WTC11 (cell line): Measurements from ENCODE around the gene ATXN1L. TPM values are rescaled to one million over a fixed set of nuclear protein-coding genes. Genes with fewer than 3 reads are reported as not detected.

Experiments
- ATAC-seq: fragments of 200-7000 bp; cut with Tn5 transposase; 2 replicates; pipeline ENCODE4 v1.10.0; 2021; ENCODE audit warnings: mild to moderate bottlenecking, moderate library complexity
- CTCF ChIA-PET: fragments of 300-600 bp; sonication (Branson Sonifier 250); formaldehyde crosslinking; loops from one replicate; lab custom pipeline; 2021; ENCODE audit warnings: antibody characterized with exemption; lab: Charles Lee
- POLR2A ChIA-PET: fragments of 350-600 bp; sonication (Branson Sonifier 250); formaldehyde crosslinking; loops from one replicate; lab custom pipeline; 2021; ENCODE audit warnings: antibody characterized with exemption; lab: Charles Lee
- DNase-seq: peaks from one replicate; pipeline ENCODE4 v3.0.0; 2021; ENCODE audit warnings: low spot score
- H3K27ac Mint-ChIP-seq: 2 replicates; pipeline ENCODE4 v1.8.0; 2021; ENCODE audit warnings: mixed read lengths
- H3K27me3 Mint-ChIP-seq: 2 replicates; pipeline ENCODE4 v1.8.0; 2021; ENCODE audit warnings: low read depth, mild to moderate bottlenecking, moderate library complexity, mixed read lengths
- H3K36me3 Mint-ChIP-seq: 2 replicates; pipeline ENCODE4 v1.8.0; 2021; ENCODE audit warnings: mixed read lengths
- H3K4me1 Mint-ChIP-seq: 2 replicates; pipeline ENCODE4 v1.8.0; 2022; ENCODE audit warnings: mixed read lengths
- H3K4me3 Mint-ChIP-seq: 2 replicates; pipeline ENCODE4 v1.8.0; 2021; ENCODE audit warnings: mild to moderate bottlenecking, moderate library complexity, mixed read lengths
- H3K9me3 Mint-ChIP-seq: 2 replicates; pipeline ENCODE4 v1.8.0; 2021; ENCODE audit warnings: mixed read lengths
- ATF2 ChIP-seq: sonication (generic); formaldehyde crosslinking; IDR thresholded peaks from 2 replicates; pipeline ENCODE4 v1.8.1; 2022; ENCODE audit warnings: low read depth, missing genetic modification reagents, borderline replicate concordance
- CREM ChIP-seq: sonication (generic); formaldehyde crosslinking; IDR thresholded peaks from 2 replicates; pipeline ENCODE4 v1.8.1; 2022; ENCODE audit warnings: mild to moderate bottlenecking, missing genetic modification reagents, moderate library complexity
- FOXK1 ChIP-seq: sonication (generic); formaldehyde crosslinking; IDR thresholded peaks from 2 replicates; pipeline ENCODE4 v1.8.0; 2022; ENCODE audit warnings: mild to moderate bottlenecking, moderate library complexity, missing genetic modification reagents
- GABPB1 ChIP-seq: sonication (generic); formaldehyde crosslinking; IDR thresholded peaks from 2 replicates; pipeline ENCODE4 v1.8.1; 2023; ENCODE audit warnings: mild to moderate bottlenecking, missing genetic modification reagents
- JUN ChIP-seq: sonication (generic); formaldehyde crosslinking; IDR thresholded peaks from 2 replicates; pipeline ENCODE4 v1.8.0; 2023; ENCODE audit warnings: mild to moderate bottlenecking, missing genetic modification reagents
- PREB ChIP-seq: sonication (generic); formaldehyde crosslinking; IDR thresholded peaks from 2 replicates; pipeline ENCODE4 v1.8.1; 2022; ENCODE audit warnings: mild to moderate bottlenecking, missing genetic modification reagents, moderate library complexity, borderline replicate concordance
- SOX15 ChIP-seq: fragments of 250-450 bp; sonication (Bioruptor Pico); IDR thresholded peaks from 2 replicates; pipeline ENCODE4 v1.9.0; 2021; ENCODE audit warnings: mild to moderate bottlenecking
- ZNF671 ChIP-seq: fragments of 250-450 bp; sonication (Bioruptor Pico); IDR thresholded peaks from 2 replicates; pipeline ENCODE4 v1.8.0; 2021; ENCODE audit warnings: mild to moderate bottlenecking
- total RNA-seq: library from RNA; stranded (reverse); gene quantifications from 3 replicates; pipeline ENCODE4 v1.2.3, GENCODE V29; 2021
- TF ChIP-seq, protein P1 (sequence below): sonication (generic); formaldehyde crosslinking; IDR thresholded peaks from 2 replicates; pipeline ENCODE4 v1.8.0; 2023; ENCODE audit warnings: missing genetic modification reagents, mild to moderate bottlenecking, borderline replicate concordance
- TF ChIP-seq, protein P2 (sequence below): sonication (generic); formaldehyde crosslinking; IDR thresholded peaks from 2 replicates; pipeline ENCODE4 v1.8.1; 2022; ENCODE audit warnings: mild to moderate bottlenecking, moderate library complexity, missing genetic modification reagents
- TF ChIP-seq, protein P3 (sequence below): sonication (generic); formaldehyde crosslinking; IDR thresholded peaks from 2 replicates; pipeline ENCODE4 v1.8.0; 2023; ENCODE audit warnings: mild to moderate bottlenecking, missing genetic modification reagents

ATXN1L gene
- total RNA-seq, 1 experiment from 2014 or later, result 23.2 TPM

DNA sequence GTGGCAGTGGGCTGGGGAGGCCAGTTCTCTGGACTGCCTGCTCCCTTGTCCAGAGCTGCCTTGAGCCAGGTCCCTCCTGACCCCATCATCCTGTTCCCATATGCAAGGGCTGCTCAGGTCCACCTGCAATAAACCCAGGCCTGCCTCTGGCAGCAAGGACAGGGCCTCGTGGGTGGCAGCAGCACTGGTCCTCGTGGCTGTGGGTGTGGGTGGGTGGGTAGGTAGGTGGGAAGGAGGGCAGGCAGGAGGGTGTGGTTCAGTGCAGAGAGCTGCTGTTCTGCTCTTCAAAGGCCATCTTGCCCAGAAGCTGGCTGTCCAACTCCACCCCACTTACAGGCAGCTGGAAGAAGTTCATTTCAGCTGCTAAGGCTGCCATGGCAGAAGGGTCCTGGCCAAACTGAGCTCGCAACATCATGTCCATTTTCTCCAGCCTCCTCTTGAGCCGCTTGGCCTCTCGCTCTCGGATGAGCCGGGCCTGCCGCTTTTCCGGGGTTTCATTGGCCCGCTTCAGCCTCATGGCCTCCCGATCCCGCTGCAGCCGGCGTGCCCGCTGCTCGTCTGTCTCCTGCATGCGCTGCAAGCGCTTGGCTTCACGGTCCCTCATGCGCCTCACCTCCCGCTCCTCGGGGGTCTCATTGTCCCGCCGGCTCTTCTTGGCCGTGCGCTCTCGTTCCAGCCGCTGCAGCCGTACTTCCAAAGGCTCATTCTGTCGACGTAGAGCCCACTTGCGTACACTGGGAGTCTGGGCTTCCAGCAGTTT, 14.2 kb downstream of the ATXN1L start:
- DNase-seq (no peak), ATAC-seq (no peak)
- CTCF ChIA-PET, result no interaction called here
- Mint-ChIP-seq H3K9me3 (no peaks in the 10 kb centered on the region), H3K36me3 (peaks cover 32% of the 10 kb centered on the region), H3K27me3 (no peaks in the 10 kb centered on the region), H3K27ac (peak overlapping the region; percentile 74; the same call in 1 of the 2 replicates), H3K4me3 (no peak overlapping the region), H3K4me1 (no peaks in the 10 kb centered on the region)
- POLR2A ChIA-PET, result no interaction called here
- TF ChIP-seq GABPB1 (no peak), JUN (CRISPR knock-in tag) (no peak), FOXK1 (no peak), ZNF671 (CRISPR knock-in tag) (no peak), SOX15 (CRISPR knock-in tag) (no peak), ATF2 (no peak), PREB (CRISPR knock-in tag) (no peak)
- TF ChIP-seq, protein P1, sequence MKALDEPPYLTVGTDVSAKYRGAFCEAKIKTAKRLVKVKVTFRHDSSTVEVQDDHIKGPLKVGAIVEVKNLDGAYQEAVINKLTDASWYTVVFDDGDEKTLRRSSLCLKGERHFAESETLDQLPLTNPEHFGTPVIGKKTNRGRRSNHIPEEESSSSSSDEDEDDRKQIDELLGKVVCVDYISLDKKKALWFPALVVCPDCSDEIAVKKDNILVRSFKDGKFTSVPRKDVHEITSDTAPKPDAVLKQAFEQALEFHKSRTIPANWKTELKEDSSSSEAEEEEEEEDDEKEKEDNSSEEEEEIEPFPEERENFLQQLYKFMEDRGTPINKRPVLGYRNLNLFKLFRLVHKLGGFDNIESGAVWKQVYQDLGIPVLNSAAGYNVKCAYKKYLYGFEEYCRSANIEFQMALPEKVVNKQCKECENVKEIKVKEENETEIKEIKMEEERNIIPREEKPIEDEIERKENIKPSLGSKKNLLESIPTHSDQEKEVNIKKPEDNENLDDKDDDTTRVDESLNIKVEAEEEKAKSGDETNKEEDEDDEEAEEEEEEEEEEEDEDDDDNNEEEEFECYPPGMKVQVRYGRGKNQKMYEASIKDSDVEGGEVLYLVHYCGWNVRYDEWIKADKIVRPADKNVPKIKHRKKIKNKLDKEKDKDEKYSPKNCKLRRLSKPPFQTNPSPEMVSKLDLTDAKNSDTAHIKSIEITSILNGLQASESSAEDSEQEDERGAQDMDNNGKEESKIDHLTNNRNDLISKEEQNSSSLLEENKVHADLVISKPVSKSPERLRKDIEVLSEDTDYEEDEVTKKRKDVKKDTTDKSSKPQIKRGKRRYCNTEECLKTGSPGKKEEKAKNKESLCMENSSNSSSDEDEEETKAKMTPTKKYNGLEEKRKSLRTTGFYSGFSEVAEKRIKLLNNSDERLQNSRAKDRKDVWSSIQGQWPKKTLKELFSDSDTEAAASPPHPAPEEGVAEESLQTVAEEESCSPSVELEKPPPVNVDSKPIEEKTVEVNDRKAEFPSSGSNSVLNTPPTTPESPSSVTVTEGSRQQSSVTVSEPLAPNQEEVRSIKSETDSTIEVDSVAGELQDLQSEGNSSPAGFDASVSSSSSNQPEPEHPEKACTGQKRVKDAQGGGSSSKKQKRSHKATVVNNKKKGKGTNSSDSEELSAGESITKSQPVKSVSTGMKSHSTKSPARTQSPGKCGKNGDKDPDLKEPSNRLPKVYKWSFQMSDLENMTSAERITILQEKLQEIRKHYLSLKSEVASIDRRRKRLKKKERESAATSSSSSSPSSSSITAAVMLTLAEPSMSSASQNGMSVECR (CRISPR knock-in tag), result no peak
- TF ChIP-seq, protein P2, sequence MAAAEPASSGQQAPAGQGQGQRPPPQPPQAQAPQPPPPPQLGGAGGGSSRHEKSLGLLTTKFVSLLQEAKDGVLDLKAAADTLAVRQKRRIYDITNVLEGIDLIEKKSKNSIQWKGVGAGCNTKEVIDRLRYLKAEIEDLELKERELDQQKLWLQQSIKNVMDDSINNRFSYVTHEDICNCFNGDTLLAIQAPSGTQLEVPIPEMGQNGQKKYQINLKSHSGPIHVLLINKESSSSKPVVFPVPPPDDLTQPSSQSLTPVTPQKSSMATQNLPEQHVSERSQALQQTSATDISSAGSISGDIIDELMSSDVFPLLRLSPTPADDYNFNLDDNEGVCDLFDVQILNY (CRISPR knock-in tag), result no peak
- TF ChIP-seq, protein P3, sequence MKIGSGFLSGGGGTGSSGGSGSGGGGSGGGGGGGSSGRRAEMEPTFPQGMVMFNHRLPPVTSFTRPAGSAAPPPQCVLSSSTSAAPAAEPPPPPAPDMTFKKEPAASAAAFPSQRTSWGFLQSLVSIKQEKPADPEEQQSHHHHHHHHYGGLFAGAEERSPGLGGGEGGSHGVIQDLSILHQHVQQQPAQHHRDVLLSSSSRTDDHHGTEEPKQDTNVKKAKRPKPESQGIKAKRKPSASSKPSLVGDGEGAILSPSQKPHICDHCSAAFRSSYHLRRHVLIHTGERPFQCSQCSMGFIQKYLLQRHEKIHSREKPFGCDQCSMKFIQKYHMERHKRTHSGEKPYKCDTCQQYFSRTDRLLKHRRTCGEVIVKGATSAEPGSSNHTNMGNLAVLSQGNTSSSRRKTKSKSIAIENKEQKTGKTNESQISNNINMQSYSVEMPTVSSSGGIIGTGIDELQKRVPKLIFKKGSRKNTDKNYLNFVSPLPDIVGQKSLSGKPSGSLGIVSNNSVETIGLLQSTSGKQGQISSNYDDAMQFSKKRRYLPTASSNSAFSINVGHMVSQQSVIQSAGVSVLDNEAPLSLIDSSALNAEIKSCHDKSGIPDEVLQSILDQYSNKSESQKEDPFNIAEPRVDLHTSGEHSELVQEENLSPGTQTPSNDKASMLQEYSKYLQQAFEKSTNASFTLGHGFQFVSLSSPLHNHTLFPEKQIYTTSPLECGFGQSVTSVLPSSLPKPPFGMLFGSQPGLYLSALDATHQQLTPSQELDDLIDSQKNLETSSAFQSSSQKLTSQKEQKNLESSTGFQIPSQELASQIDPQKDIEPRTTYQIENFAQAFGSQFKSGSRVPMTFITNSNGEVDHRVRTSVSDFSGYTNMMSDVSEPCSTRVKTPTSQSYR (CRISPR knock-in tag), result no peak

DNA sequence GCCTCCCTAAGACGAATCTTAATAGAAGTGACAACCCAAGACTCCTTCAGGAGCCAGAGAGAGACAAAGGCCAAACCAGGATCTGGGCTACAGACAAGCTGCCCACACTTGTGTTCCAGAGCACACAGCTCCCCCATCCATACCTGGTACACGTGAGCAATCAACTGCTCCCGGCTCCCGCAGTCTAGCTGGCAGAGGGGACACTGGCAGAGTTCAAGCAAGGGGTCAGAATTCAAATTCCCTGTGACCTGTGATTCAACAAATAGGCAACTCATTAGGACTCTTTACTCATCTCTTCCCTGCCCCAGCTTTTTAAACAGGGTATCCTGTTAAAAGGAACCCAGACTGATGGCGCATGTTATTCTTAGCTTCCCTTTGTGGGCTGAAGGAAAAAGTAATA, 18.2 kb downstream of the ATXN1L start:
- H3K27me3 Mint-ChIP-seq, result no peaks in the 10 kb centered on the region
- no peak for DNase-seq
- POLR2A ChIA-PET, result no interaction called here
- peaks cover 43% of the 10 kb centered on the region for H3K36me3 Mint-ChIP-seq
- no peak overlapping the region for H3K4me3 Mint-ChIP-seq
- CTCF ChIA-PET, result interaction anchor here (2.1 kb wide), 1 partner anchor 19 kb away, joined by 13 read pairs; the partner anchor contains the start of gene ZNF821
- TF ChIP-seq CREM, result no peak
- TF ChIP-seq ATF2, result no peak
- TF ChIP-seq, all 79 proteins: peak for 0
- Mint-ChIP-seq H3K9me3 (no peaks in the 10 kb centered on the region), H3K4me1 (peaks cover 10% of the 10 kb centered on the region), H3K27ac (no peak overlapping the region)
- ATAC-seq, result no peak
